ENCODE measurements around the gene OR1M1. TPM values are rescaled to one million over a fixed set of nuclear protein-coding genes. Genes with fewer than 3 reads are reported as not detected.

The OR1M1 gene
- total and polyA plus RNA-seq, 9 of the 15 experiments (the other 6 are each of a cell fraction or from before 2014, with no cell fraction given): not detected

DNA sequence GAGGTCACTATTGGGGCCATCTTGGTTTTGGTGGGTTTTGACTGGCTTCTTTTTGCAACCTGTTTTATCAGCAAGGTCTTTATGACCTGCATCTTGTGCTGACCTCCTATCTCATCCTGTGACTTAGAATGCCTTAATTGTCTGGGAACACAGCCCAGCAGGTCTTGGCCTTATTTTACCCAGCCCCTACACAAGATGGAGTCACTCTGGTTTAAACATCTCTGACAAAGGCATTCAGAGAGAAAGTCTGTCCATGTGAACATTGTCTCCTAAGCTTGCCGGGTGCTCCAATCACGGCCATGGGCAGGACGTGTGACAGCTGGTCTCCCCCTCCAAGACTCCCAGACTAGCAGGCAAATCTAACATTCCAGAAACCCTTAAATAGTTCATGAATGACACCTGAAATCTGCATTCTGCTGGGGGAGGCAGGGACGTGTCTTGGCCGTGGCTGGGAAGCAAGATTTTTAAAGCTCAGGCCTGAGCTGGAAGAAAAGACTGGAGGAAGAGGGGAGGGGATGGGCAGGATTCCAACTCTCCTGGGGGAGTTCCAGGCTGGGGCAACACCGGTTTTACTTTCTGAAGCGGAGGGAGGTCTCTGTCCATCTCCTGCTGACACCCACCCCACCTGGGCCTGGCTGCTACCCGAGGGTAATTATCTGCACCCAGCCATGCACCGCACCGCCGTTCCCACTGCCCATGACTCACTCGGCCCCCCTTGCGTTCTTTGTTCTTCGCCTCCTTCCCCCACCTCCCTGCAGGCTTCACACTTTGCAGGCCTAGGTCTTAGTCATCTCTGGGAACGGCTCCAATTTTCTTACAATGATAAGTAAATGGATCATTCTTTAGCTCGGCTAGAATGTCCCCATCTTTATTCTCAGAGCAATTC is 11.6 kb upstream of the OR1M1 start (continued):
- TF ChIP-seq NRF1 (conservative IDR thresholded peaks at IDR 0.05 in 1 of 2, IDR thresholded peaks at IDR 0.05 in 1 of 2) (peak; percentile 41 to 48; a peak in 3 of 4 replicates), RBBP5 (IDR thresholded peaks at IDR 0.05; ENCODE audit: borderline replicate concordance, insufficient read depth, low read length, poor library complexity, severe bottlenecking) (no peak), L3MBTL2 (IDR thresholded peaks at IDR 0.05) (peak; percentile 84), ZEB2 (IDR thresholded peaks at IDR 0.05) (peak; percentile 85; the same call in 1 of the 2 replicates), SLC30A9 (CRISPR knock-in tag; IDR thresholded peaks at IDR 0.05) (no peak), EP300 (IDR thresholded peaks at IDR 0.05; ENCODE audit: low read length) (peak; percentile 74), HDAC3 (IDR thresholded peaks at IDR 0.05; ENCODE audit: borderline replicate concordance, partially characterized antibody) (peak; percentile 29), HNRNPLL (IDR thresholded peaks at IDR 0.05; ENCODE audit: low read depth, low read length, poor library complexity, severe bottlenecking) (peak; percentile 29), LCOR (CRISPR knock-in tag; IDR thresholded peaks at IDR 0.05) (peak; percentile 50; the same call in 1 of the 2 replicates)
- TF ChIP-seq, protein P1, sequence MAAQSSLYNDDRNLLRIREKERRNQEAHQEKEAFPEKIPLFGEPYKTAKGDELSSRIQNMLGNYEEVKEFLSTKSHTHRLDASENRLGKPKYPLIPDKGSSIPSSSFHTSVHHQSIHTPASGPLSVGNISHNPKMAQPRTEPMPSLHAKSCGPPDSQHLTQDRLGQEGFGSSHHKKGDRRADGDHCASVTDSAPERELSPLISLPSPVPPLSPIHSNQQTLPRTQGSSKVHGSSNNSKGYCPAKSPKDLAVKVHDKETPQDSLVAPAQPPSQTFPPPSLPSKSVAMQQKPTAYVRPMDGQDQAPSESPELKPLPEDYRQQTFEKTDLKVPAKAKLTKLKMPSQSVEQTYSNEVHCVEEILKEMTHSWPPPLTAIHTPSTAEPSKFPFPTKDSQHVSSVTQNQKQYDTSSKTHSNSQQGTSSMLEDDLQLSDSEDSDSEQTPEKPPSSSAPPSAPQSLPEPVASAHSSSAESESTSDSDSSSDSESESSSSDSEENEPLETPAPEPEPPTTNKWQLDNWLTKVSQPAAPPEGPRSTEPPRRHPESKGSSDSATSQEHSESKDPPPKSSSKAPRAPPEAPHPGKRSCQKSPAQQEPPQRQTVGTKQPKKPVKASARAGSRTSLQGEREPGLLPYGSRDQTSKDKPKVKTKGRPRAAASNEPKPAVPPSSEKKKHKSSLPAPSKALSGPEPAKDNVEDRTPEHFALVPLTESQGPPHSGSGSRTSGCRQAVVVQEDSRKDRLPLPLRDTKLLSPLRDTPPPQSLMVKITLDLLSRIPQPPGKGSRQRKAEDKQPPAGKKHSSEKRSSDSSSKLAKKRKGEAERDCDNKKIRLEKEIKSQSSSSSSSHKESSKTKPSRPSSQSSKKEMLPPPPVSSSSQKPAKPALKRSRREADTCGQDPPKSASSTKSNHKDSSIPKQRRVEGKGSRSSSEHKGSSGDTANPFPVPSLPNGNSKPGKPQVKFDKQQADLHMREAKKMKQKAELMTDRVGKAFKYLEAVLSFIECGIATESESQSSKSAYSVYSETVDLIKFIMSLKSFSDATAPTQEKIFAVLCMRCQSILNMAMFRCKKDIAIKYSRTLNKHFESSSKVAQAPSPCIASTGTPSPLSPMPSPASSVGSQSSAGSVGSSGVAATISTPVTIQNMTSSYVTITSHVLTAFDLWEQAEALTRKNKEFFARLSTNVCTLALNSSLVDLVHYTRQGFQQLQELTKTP (IDR thresholded peaks at IDR 0.05; ENCODE audit: low read depth in 1 of 2, partially characterized antibody in 2 of 2): peak in 1 of 2 experiments; percentile 55
- TF ChIP-seq, protein P2, sequence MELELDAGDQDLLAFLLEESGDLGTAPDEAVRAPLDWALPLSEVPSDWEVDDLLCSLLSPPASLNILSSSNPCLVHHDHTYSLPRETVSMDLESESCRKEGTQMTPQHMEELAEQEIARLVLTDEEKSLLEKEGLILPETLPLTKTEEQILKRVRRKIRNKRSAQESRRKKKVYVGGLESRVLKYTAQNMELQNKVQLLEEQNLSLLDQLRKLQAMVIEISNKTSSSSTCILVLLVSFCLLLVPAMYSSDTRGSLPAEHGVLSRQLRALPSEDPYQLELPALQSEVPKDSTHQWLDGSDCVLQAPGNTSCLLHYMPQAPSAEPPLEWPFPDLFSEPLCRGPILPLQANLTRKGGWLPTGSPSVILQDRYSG (tag; conservative IDR thresholded peaks at IDR 0.05; ENCODE audit: low read depth): 0 out of 2 replicates have a peak, but pooled peaks have one; percentile 29
- TF ChIP-seq, protein P3, sequence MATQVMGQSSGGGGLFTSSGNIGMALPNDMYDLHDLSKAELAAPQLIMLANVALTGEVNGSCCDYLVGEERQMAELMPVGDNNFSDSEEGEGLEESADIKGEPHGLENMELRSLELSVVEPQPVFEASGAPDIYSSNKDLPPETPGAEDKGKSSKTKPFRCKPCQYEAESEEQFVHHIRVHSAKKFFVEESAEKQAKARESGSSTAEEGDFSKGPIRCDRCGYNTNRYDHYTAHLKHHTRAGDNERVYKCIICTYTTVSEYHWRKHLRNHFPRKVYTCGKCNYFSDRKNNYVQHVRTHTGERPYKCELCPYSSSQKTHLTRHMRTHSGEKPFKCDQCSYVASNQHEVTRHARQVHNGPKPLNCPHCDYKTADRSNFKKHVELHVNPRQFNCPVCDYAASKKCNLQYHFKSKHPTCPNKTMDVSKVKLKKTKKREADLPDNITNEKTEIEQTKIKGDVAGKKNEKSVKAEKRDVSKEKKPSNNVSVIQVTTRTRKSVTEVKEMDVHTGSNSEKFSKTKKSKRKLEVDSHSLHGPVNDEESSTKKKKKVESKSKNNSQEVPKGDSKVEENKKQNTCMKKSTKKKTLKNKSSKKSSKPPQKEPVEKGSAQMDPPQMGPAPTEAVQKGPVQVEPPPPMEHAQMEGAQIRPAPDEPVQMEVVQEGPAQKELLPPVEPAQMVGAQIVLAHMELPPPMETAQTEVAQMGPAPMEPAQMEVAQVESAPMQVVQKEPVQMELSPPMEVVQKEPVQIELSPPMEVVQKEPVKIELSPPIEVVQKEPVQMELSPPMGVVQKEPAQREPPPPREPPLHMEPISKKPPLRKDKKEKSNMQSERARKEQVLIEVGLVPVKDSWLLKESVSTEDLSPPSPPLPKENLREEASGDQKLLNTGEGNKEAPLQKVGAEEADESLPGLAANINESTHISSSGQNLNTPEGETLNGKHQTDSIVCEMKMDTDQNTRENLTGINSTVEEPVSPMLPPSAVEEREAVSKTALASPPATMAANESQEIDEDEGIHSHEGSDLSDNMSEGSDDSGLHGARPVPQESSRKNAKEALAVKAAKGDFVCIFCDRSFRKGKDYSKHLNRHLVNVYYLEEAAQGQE (IDR thresholded peaks at IDR 0.05; ENCODE audit: borderline replicate concordance): peak; percentile 56
- TF ChIP-seq, protein P3 (CRISPR knock-in tag; IDR thresholded peaks at IDR 0.05; ENCODE audit: low read depth): no peak

All from K562 (cell line).